Rectal smooth muscle tissue (tissue), 1 donor: Measurements from ENCODE around the gene ARFRP1.
"Not testable (repeated sequence)": the region's sequence is repeated elsewhere in the genome, so short reads cannot be mapped to it uniquely, and the experiment has no call there.

Source experiments
- H3K27ac ChIP-seq: one replicate; pipeline ENCODE4 v1.7.0; 2013; ENCODE audit warnings: low read depth, low read length, inconsistent platforms
- H3K27me3 ChIP-seq: one replicate; pipeline ENCODE4 v1.7.0; 2013; ENCODE audit warnings: low read length; ENCODE audit not compliant: control insufficient read depth, insufficient read depth
- H3K36me3 ChIP-seq: one replicate; pipeline ENCODE4 v1.7.0; 2013; ENCODE audit warnings: low read length; ENCODE audit not compliant: control insufficient read depth, insufficient read depth
- H3K4me1 ChIP-seq: one replicate; pipeline ENCODE4 v1.7.0; 2013; ENCODE audit warnings: low read length; ENCODE audit not compliant: control insufficient read depth, insufficient read depth
- H3K4me3 ChIP-seq: one replicate; pipeline ENCODE4 v1.7.0; 2013; ENCODE audit warnings: low read length
- H3K9ac ChIP-seq: one replicate; pipeline ENCODE4 v1.7.0; 2013; ENCODE audit warnings: low read length

ARFRP1 gene

GRCh38 chr20:63675681-63676368 is 32.0 kb downstream of the ARFRP1 start:
- no peak overlapping the region for H3K4me3 ChIP-seq
- H3K27ac ChIP-seq, result no peak overlapping the region
- no peaks in the 10 kb centered on the region for H3K4me1 ChIP-seq
- H3K36me3 ChIP-seq, result peaks cover 8% of the 10 kb centered on the region
- H3K9ac ChIP-seq, result no peak overlapping the region
- H3K27me3 ChIP-seq, result no peaks in the 10 kb centered on the region

GRCh38 chr20:63673951-63674350 is 33.8 kb downstream of the ARFRP1 start:
- H3K4me3 ChIP-seq, result no peak overlapping the region
- H3K36me3 ChIP-seq, result peaks cover 8% of the 10 kb centered on the region
- H3K9ac ChIP-seq, result no peak overlapping the region
- no peak overlapping the region for H3K27ac ChIP-seq
- no peaks in the 10 kb centered on the region for H3K4me1 ChIP-seq
- no peaks in the 10 kb centered on the region for H3K27me3 ChIP-seq

- Histone ChIP-seq H3K9ac (no peak overlapping the region), H3K27ac (no peak overlapping the region), H3K4me3 (no peak overlapping the region), H3K27me3 (no peaks in the 10 kb centered on the region), H3K36me3 (peaks cover 3% of the 10 kb centered on the region), H3K4me1 (no peaks in the 10 kb centered on the region)
These were observed 35.1 kb downstream of the ARFRP1 start for GRCh38 chr20:63672666-63673065.

- not testable (repeated sequence) for H3K4me1 ChIP-seq, H3K27me3 ChIP-seq, H3K9ac ChIP-seq, H3K4me3 ChIP-seq, H3K36me3 ChIP-seq, H3K27ac ChIP-seq
These were observed 36.1 kb downstream of the ARFRP1 start for GRCh38 chr20:63671695-63672094.

DNA sequence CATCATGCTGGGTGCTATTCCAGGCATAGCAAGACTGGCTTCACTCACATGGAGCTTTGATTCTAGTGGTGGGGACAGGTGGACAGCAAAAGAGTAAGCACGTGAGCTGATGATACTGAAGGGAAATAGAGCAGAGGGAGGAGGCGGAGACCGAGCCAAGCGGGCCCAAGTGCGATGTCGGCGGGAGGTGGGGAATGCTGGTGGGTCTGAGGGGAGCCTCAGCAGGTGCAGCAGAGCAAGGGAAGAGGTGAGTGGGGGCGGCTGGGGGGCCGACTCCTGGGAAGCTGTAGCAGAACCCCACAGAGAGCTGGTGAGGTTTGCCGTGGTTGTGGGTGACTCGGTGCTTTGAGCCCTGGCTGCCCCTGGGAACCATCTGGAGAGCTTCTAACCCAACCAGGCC is 39.4 kb downstream of the ARFRP1 start:
- Histone ChIP-seq H3K9ac (no peak overlapping the region), H3K27ac (no peak overlapping the region), H3K27me3 (no peaks in the 10 kb centered on the region), H3K36me3 (peaks cover 10% of the 10 kb centered on the region), H3K4me3 (no peak overlapping the region), H3K4me1 (no peaks in the 10 kb centered on the region)

DNA sequence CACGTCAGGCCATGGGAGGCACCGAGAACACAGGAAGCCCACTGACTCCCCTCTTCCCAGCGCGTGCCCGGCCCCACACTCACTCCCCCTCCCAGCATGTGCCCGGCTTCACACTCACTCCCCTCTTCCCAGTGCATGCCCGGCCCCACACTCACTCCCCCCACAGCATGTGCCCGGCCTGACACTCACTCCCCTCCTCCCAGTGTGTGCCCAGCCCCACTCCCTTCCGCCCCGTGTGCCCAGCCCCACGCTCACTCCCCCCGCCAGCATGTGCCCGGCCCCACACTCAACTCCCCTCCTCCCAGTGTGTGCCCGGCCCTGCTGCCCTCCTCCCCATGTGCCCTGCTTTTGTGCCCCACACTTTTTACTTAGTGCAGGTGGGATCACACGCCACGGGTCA is 39.9 kb downstream of the ARFRP1 start:
- H3K4me3 ChIP-seq, result no peak overlapping the region
- no peak overlapping the region for H3K27ac ChIP-seq
- H3K4me1 ChIP-seq, result no peaks in the 10 kb centered on the region
- no peaks in the 10 kb centered on the region for H3K27me3 ChIP-seq
- no peak overlapping the region for H3K9ac ChIP-seq
- peaks cover 10% of the 10 kb centered on the region for H3K36me3 ChIP-seq

- Histone ChIP-seq H3K27ac (no peak overlapping the region), H3K4me1 (no peaks in the 10 kb centered on the region), H3K36me3 (peaks cover 15% of the 10 kb centered on the region), H3K4me3 (no peak overlapping the region), H3K27me3 (no peaks in the 10 kb centered on the region), H3K9ac (no peak overlapping the region)
These were observed 42.1 kb downstream of the ARFRP1 start for GRCh38 chr20:63665708-63666107.

- Histone ChIP-seq H3K4me3 (no peak overlapping the region), H3K4me1 (no peaks in the 10 kb centered on the region), H3K27me3 (no peaks in the 10 kb centered on the region), H3K9ac (no peak overlapping the region), H3K27ac (no peak overlapping the region), H3K36me3 (peaks cover 15% of the 10 kb centered on the region)
These were observed 42.7 kb downstream of the ARFRP1 start for GRCh38 chr20:63664861-63665594.

GRCh38 chr20:63664143-63664851 is 43.5 kb downstream of the ARFRP1 start:
- Histone ChIP-seq H3K4me3 (no peak overlapping the region), H3K9ac (no peak overlapping the region), H3K36me3 (peaks cover 15% of the 10 kb centered on the region), H3K4me1 (peaks cover 2% of the 10 kb centered on the region), H3K27me3 (no peaks in the 10 kb centered on the region), H3K27ac (no peak overlapping the region)

- H3K27ac ChIP-seq, result no peak overlapping the region
- peaks cover 15% of the 10 kb centered on the region for H3K36me3 ChIP-seq
- no peak overlapping the region for H3K9ac ChIP-seq
- no peak overlapping the region for H3K4me3 ChIP-seq
- H3K27me3 ChIP-seq, result no peaks in the 10 kb centered on the region
- peaks cover 7% of the 10 kb centered on the region for H3K4me1 ChIP-seq
These were observed 44.3 kb downstream of the ARFRP1 start for GRCh38 chr20:63663332-63664066.

GRCh38 chr20:63662813-63663189 is 45.0 kb downstream of the ARFRP1 start:
- H3K9ac ChIP-seq, result no peak overlapping the region
- H3K4me3 ChIP-seq, result no peak overlapping the region
- no peak overlapping the region for H3K27ac ChIP-seq
- H3K27me3 ChIP-seq, result no peaks in the 10 kb centered on the region
- H3K4me1 ChIP-seq, result peaks cover 7% of the 10 kb centered on the region
- H3K36me3 ChIP-seq, result peaks cover 15% of the 10 kb centered on the region
